COR-L47 (cell line): ENCODE data around the gene MACROD2.
"Not testable (repeated sequence)": the region's sequence is repeated elsewhere in the genome, so short reads cannot be mapped to it uniquely, and the experiment has no call there.

Experiments used
- DNase-seq: peaks from one replicate; lab custom pipeline; 2025; lab: John Stamatoyannopoulos, UW

Gene MACROD2

DNA sequence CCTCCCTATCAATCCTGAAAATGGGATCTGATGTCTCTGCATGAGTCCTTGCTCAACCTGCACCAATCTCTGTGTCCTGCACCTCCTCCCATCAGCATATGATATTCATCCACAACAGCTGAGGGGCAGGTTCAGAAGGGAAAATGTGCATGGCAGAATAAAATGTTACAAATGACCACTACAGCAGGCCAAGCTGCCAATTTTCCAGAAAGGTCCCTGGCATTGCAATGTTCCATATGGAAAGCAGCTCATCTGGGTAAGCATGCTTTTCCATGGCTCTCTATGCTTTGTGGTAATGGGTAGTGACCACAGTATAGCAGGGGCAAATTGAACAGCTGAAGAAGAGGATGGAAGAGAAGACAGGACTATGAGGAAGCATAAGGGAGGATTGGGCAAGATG is 1183.3 kb downstream of the MACROD2 start:
- DNase-seq: no peak

DNA sequence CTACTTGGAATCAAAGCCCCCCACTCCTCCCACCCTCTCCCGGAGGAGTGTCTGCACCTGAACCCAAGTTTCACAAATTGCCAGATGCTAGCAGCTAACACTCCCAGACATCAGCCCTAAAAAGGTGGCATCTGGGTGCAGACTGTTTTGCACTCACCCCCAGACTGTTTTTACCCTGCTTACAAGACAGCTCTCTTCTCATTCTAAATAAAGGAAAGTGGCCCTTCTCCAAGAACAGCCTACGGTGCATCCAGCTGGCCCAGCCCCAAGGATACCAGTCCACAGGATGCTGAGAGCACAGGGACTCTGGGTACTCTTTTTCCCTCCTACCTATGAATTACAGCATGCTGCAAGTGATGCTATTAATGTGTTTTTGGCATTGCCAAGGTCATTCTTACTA is 1184.1 kb downstream of the MACROD2 start:
- DNase-seq: no peak

GRCh38 chr20:15179781-15180180 is 1184.5 kb downstream of the MACROD2 start:
- no peak for DNase-seq

- DNase-seq: no peak
Observed at GRCh38 chr20:15185322-15185721, 1190.0 kb downstream of the MACROD2 start.

DNA sequence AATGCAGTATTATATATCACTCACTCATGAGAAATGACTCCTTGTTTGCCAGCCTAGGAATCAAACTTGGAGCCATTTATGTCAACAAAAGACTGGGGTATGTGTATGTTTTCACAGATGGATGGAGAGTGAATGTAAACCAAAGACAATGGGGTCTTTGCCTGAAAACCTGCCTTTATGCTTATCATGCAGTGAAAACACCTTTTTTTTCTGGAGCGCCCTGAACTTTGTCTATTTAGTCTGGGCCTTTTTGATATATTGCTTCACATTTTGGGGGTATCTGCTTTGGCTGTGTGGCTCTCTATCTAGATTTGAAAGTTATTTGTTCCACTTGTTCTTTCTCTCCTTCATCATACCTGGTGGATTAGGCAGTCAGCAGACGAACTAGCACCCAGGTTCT is 1190.6 kb downstream of the MACROD2 start:
- DNase-seq: no peak

- no peak for DNase-seq
Observed at GRCh38 chr20:15187612-15188011, 1192.3 kb downstream of the MACROD2 start.

- no peak for DNase-seq
Observed at GRCh38 chr20:15188415-15188814, 1193.1 kb downstream of the MACROD2 start.

DNA sequence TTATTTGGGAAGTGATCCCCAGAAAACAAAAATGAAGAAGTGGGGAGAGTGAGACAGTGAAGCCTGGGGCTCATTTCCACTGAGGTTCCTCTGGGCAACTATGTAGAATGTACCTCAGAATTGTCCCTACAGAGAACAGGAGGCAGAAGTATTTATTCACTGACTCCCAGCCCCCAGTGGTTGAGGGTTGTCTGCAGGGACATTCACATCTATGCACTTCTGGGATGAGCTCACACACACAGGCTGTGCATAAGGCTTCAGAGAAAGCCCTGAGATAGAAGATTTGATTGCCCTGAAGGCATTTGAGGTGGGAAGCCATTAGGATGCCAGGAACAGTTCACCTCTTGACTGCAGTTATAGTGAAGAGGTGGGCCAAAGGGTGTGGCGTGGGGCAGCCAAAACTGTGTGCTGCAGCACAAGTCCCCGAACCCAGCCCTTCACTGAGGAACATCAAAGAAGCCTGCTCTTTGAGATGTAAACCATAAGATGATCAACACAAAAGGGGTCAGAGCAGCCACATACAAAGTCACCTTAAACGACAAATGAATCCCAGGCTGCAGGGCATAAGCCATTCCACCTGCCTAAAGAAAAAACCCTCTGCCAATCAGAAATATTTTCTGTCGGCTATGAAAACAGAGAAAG is 1195.9 kb downstream of the MACROD2 start:
- no peak for DNase-seq

GRCh38 chr20:15195378-15195777 is 1200.1 kb downstream of the MACROD2 start:
- DNase-seq: no peak

DNA sequence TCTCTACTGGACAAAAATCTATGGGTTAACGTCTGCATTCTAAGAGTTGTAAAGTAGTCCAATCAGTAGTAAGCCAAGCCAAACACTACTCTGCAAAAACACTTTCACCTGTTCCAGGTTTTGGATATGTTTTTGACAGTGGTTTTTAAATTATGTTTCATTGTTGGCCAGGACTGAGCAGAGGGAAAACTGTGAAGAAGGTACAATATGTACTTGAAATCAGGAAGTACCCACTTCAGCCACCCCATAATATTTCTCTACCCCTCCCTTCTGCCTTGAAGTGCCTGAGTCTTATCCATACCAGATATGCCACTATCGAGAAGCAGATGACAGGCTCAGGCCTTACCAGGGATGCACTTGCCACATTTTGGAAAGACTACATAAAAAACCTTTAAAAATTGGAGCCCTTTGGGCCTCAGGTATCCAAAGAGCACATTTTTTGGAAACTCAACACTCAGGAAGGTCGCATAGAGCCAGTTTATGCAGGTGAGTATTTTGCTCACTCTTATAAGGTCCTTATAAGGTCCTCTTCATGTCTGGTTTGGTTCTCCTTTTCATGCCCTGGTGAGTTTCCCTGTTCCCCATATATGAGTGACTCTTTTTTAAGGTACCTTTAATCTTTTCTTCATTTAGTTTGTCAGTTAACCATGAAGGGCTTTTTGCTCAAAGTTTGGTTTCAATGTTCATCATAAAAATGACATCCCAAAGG is 1201.4 kb downstream of the MACROD2 start:
- DNase-seq: no peak

GRCh38 chr20:15198017-15198416 is 1202.7 kb downstream of the MACROD2 start:
- not testable (repeated sequence) for DNase-seq

DNA sequence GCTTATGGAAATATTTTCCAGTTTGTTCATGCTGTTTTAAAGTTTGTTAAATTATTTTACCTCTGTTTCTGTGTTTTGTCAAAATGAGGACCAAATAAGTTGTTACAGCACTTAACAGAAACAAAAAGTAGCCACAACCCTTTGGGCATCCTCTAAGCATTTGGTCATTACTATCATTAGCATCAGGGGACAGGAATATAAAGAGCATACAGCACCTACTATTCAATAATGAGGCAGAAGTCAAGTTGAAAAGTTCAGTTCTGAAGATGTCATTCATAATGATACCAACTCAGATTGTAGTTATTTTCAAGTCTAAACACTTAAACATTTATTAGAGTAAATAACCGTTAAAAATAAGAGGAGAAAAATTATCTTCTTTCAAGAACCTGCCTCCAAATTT is 1204.4 kb downstream of the MACROD2 start:
- no peak for DNase-seq

DNA sequence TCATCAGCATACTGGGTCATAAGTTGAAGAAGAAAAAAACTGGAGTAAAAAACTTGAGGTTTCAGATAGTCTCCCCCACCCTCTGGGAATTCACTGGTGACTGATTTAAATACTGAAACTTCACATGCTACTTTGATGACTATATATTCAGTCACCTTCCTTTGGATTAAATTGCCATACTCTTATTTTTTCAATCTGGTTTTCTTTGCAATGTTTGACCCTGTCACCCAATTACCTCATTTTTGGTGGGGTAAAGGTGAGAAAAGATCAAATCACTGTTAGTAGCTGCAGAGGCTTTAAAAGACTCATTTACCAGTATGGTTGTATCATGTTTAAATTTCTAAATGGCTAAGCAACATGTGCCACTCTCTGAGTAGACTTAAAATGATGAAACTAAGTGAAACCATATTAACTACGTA is 1204.8 kb downstream of the MACROD2 start:
- no peak for DNase-seq

- DNase-seq: no peak
Observed at GRCh38 chr20:15201602-15202001, 1206.3 kb downstream of the MACROD2 start.

- DNase-seq: no peak
Observed at GRCh38 chr20:15204234-15204633, 1208.9 kb downstream of the MACROD2 start.

DNA sequence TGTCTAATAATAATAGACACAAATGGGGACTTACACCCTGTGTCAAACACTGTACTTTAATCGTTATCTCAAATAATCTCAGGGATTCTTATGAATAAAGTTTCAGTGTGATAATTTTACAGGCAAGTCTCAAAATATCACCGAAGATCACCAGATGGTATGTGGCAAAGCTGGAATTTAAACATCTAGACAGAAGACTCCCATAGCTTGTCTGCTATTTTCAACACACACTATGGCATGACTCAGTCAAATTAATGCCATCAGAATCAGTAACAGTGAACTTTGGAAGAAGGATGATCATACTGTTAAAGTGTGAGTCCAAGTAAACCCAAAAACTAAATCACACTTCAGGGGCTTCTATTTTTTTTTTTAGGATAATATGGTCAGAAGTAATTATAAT is 1209.7 kb downstream of the MACROD2 start:
- no peak for DNase-seq

- no peak for DNase-seq
Observed at GRCh38 chr20:15205719-15206118, 1210.4 kb downstream of the MACROD2 start.

GRCh38 chr20:15209537-15209936 is 1214.2 kb downstream of the MACROD2 start:
- no peak for DNase-seq

DNA sequence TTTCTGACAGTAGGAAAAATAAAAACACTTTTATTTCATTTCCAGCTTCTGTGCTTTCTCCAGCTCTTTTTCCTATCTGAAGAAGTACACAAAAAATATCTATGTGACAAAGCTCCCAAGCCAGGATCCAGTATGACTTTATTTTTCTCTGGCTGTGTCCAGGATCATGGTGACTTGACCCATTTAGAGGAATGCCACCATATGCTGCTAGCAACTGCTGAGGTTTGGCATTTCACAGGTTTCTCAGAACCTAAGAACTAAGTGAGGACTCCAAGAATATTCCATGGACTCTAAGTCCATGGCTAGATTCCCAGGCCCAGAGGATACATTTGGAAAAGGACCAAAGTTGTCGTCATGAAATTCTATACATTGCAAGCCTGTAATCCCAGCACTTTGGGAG is 1218.7 kb downstream of the MACROD2 start:
- DNase-seq: no peak

- DNase-seq: no peak
Observed at GRCh38 chr20:15220009-15220656, 1224.8 kb downstream of the MACROD2 start.

GRCh38 chr20:15220778-15221565 is 1225.7 kb downstream of the MACROD2 start:
- DNase-seq: no peak

DNA sequence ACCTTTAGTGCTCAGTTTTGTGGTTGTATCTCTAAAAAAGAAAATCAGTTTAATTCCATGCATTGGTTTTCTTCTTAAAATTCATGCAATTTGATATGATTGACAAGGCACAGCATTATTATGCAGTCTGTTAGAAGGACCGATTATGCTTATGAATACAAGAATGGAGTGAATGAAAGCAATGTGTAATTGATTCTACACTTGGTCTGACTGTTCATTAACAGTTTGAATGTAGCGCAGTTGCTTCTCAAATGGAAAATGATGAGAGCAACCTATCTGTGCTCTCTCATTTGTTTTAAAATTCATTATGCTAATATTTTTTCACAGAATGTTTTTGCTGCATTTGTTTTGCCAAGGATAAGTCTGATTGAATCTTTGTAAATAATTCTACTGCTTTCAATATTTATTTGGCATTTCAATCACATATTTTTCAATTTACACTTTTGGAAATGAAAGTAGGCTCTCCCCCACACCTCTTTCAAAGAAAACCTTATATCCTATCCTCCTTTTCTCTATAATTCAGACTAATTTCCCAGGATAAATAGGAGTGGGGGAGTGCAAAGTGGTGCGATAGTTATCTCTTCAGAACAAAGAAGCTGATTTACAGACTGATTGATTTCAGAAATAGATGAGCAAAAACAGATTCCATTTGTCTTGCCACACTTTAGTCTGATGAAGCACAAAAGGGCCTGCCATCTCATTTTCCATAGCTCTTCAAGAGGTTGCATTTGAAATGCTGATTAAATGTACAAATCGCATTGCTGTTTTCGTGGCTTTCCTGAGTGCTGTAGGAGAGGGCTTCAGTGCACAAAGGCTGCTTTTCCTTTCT is 1227.4 kb downstream of the MACROD2 start:
- no peak for DNase-seq
